ENCODE results near the gene NME7. TPM values are rescaled to one million over a fixed set of nuclear protein-coding genes. Genes with fewer than 3 reads are reported as not detected.

NME7 gene
- total RNA-seq, 1 experiment from 2014 or later, result 21.8 TPM

DNA sequence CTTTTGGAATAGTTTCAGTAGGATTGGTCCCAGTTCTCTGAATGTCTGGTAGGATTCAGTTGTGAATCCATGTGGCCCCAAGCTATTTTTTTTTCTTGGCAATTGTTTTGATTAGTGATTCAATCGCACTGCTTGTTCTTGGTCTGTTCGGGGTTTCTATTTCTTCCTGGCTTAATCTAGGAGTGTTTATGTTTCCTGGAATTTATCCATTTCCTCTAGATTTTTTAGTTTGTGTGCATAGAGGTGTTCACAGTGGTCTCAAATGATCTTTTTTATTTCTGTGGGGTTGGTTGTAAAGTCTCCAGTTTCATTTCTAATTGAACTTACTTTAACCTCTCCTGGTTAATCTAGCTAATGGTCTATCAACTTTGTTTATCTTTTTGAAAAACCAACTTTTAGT is 117.6 kb downstream of the NME7 start:
- no peak overlapping the region for H3K4me2 ChIP-seq (ENCODE audit: low read length)
- H3K27ac ChIP-seq (ENCODE audit: low read depth, low read length), result no peak overlapping the region
- no peak overlapping the region for H3K9ac ChIP-seq (ENCODE audit: low read length)
- no peaks in the 10 kb centered on the region for H3K9me3 ChIP-seq (ENCODE audit: control insufficient read depth in 1 of 2, insufficient read depth in 1 of 2, low read depth in 1 of 2, low read length in 2 of 2)
- H2AFZ ChIP-seq (ENCODE audit: low read depth, low read length, poor library complexity, severe bottlenecking), result no peak overlapping the region
- H3K4me3 ChIP-seq (replicated peaks in 1 of 2; ENCODE audit: low read depth in 1 of 2, low read length in 2 of 2), result no peak overlapping the region
- no peaks in the 10 kb centered on the region for H3K79me2 ChIP-seq (ENCODE audit: insufficient read depth, low read length)
- RAD21 ChIA-PET (ENCODE audit: low non-redundant PET in 1 of 2, low total read pairs in 2 of 2, uncharacterized antibody in 2 of 2, unreplicated experiment in 2 of 2), result no interaction called here
- CTCF ChIA-PET, result no interaction called here
- no peaks in the 10 kb centered on the region for H3K9me2 ChIP-seq (ENCODE audit: insufficient read depth)
- H3K36me3 ChIP-seq (ENCODE audit: control insufficient read depth in 1 of 2, insufficient read depth in 2 of 2, low read length in 2 of 2), result no peaks in the 10 kb centered on the region
- DNase-seq (ENCODE audit: low read depth, low spot score) (no peak), ATAC-seq (no peak)
- H3K27me3 ChIP-seq (ENCODE audit: insufficient read depth, low read length), result no peaks in the 10 kb centered on the region
- BruUV-seq (replicated peaks), result no TSS peak
- no peak for TF ChIP-seq POLR2A (IDR thresholded peaks at IDR 0.05; ENCODE audit: borderline replicate concordance, extremely low read depth, insufficient read depth, insufficient read length)
- TF ChIP-seq SRF (IDR thresholded peaks at IDR 0.05; ENCODE audit: low read depth), result no peak
- TF ChIP-seq SIN3A (IDR thresholded peaks at IDR 0.05; ENCODE audit: low read depth), result no peak
- TF ChIP-seq YY1 (IDR thresholded peaks at IDR 0.05; ENCODE audit: extremely low read depth, insufficient replicate concordance, low read depth, low read length), result no peak
- TF ChIP-seq, protein P1, sequence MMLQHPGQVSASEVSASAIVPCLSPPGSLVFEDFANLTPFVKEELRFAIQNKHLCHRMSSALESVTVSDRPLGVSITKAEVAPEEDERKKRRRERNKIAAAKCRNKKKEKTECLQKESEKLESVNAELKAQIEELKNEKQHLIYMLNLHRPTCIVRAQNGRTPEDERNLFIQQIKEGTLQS (IDR thresholded peaks at IDR 0.05), result no peak
- TF ChIP-seq TCF7L2 (IDR thresholded peaks at IDR 0.05; ENCODE audit: borderline replicate concordance, extremely low read depth, insufficient read depth, insufficient read length), result no peak
- TF ChIP-seq, protein P2, sequence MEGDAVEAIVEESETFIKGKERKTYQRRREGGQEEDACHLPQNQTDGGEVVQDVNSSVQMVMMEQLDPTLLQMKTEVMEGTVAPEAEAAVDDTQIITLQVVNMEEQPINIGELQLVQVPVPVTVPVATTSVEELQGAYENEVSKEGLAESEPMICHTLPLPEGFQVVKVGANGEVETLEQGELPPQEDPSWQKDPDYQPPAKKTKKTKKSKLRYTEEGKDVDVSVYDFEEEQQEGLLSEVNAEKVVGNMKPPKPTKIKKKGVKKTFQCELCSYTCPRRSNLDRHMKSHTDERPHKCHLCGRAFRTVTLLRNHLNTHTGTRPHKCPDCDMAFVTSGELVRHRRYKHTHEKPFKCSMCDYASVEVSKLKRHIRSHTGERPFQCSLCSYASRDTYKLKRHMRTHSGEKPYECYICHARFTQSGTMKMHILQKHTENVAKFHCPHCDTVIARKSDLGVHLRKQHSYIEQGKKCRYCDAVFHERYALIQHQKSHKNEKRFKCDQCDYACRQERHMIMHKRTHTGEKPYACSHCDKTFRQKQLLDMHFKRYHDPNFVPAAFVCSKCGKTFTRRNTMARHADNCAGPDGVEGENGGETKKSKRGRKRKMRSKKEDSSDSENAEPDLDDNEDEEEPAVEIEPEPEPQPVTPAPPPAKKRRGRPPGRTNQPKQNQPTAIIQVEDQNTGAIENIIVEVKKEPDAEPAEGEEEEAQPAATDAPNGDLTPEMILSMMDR (IDR thresholded peaks at IDR 0.05 in 2 of 3, conservative IDR thresholded peaks at IDR 0.05 in 1 of 3; ENCODE audit: borderline replicate concordance in 1 of 3, insufficient read depth in 1 of 3, low read depth in 2 of 3, low read length in 2 of 3), result no peak
- TF ChIP-seq EZH2phosphoT487 (IDR thresholded peaks at IDR 0.05; ENCODE audit: borderline replicate concordance), result no peak
- no peak for TF ChIP-seq RAD21 (IDR thresholded peaks at IDR 0.05; ENCODE audit: low read depth)
- TF ChIP-seq ELF1 (IDR thresholded peaks at IDR 0.05; ENCODE audit: borderline replicate concordance, low read depth), result no peak
- no peak for TF ChIP-seq ZFX (IDR thresholded peaks at IDR 0.05)
- TF ChIP-seq, protein P3, sequence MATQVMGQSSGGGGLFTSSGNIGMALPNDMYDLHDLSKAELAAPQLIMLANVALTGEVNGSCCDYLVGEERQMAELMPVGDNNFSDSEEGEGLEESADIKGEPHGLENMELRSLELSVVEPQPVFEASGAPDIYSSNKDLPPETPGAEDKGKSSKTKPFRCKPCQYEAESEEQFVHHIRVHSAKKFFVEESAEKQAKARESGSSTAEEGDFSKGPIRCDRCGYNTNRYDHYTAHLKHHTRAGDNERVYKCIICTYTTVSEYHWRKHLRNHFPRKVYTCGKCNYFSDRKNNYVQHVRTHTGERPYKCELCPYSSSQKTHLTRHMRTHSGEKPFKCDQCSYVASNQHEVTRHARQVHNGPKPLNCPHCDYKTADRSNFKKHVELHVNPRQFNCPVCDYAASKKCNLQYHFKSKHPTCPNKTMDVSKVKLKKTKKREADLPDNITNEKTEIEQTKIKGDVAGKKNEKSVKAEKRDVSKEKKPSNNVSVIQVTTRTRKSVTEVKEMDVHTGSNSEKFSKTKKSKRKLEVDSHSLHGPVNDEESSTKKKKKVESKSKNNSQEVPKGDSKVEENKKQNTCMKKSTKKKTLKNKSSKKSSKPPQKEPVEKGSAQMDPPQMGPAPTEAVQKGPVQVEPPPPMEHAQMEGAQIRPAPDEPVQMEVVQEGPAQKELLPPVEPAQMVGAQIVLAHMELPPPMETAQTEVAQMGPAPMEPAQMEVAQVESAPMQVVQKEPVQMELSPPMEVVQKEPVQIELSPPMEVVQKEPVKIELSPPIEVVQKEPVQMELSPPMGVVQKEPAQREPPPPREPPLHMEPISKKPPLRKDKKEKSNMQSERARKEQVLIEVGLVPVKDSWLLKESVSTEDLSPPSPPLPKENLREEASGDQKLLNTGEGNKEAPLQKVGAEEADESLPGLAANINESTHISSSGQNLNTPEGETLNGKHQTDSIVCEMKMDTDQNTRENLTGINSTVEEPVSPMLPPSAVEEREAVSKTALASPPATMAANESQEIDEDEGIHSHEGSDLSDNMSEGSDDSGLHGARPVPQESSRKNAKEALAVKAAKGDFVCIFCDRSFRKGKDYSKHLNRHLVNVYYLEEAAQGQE (IDR thresholded peaks at IDR 0.05; ENCODE audit: low read depth), result no peak
- no peak for TF ChIP-seq JUND (IDR thresholded peaks at IDR 0.05)
- TF ChIP-seq POLR2AphosphoS5 (IDR thresholded peaks at IDR 0.05; ENCODE audit: low read depth, low read length), result no peak
- TF ChIP-seq EZH2 (IDR thresholded peaks at IDR 0.05), result no peak
- TF ChIP-seq, protein P4, sequence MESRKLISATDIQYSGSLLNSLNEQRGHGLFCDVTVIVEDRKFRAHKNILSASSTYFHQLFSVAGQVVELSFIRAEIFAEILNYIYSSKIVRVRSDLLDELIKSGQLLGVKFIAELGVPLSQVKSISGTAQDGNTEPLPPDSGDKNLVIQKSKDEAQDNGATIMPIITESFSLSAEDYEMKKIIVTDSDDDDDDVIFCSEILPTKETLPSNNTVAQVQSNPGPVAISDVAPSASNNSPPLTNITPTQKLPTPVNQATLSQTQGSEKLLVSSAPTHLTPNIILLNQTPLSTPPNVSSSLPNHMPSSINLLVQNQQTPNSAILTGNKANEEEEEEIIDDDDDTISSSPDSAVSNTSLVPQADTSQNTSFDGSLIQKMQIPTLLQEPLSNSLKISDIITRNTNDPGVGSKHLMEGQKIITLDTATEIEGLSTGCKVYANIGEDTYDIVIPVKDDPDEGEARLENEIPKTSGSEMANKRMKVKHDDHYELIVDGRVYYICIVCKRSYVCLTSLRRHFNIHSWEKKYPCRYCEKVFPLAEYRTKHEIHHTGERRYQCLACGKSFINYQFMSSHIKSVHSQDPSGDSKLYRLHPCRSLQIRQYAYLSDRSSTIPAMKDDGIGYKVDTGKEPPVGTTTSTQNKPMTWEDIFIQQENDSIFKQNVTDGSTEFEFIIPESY (IDR thresholded peaks at IDR 0.05; ENCODE audit: extremely low read depth, insufficient replicate concordance, low read length), result no peak
- TF ChIP-seq CEBPB (IDR thresholded peaks at IDR 0.05; ENCODE audit: low read depth), result no peak
- no peak for TF ChIP-seq FOSL1 (IDR thresholded peaks at IDR 0.05; ENCODE audit: low read depth)
- intact Hi-C loops (cut with micrococcal nuclease), result no loop called here
- no peaks in the 10 kb centered on the region for H3K4me1 ChIP-seq (ENCODE audit: control insufficient read depth in 1 of 2, insufficient read depth in 2 of 2, low read length in 2 of 2)
- H4K20me1 ChIP-seq (ENCODE audit: insufficient read depth), result no peaks in the 10 kb centered on the region
- POLR2A ChIA-PET, result no interaction called here
